GM10266 (cell line): ENCODE measurements around the gene THRB.

Experiments
- DNase-seq: peaks from one replicate; pipeline ENCODE4 v3.0.0; 2012; ENCODE audit errors: extremely low spot score
- CTCF ChIP-seq: IDR thresholded peaks from 2 replicates; pipeline ENCODE4 v1.5.1; 2012; ENCODE audit warnings: mild to moderate bottlenecking, low read depth; ENCODE audit not compliant: control insufficient read depth, insufficient read depth; ENCODE audit errors: missing control alignments

Gene THRB

GRCh38 chr3:24446032-24446431 is 48.6 kb downstream of the THRB start:
- no peak for DNase-seq
- TF ChIP-seq CTCF: no peak

GRCh38 chr3:24443476-24443875 is 51.2 kb downstream of the THRB start:
- DNase-seq: no peak
- no peak for TF ChIP-seq CTCF

GRCh38 chr3:24440760-24441464 is 53.7 kb downstream of the THRB start:
- no peak for DNase-seq
- TF ChIP-seq CTCF: no peak

- no peak for TF ChIP-seq CTCF
- no peak for DNase-seq
Observed at GRCh38 chr3:24439021-24439420, 55.6 kb downstream of the THRB start.

- no peak for TF ChIP-seq CTCF
- no peak for DNase-seq
Observed at GRCh38 chr3:24437326-24437725, 57.3 kb downstream of the THRB start.

GRCh38 chr3:24435584-24435983 is 59.1 kb downstream of the THRB start:
- TF ChIP-seq CTCF: no peak
- no peak for DNase-seq

- TF ChIP-seq CTCF: no peak
- DNase-seq: no peak
Observed at GRCh38 chr3:24434651-24435050, 60.0 kb downstream of the THRB start.
